Measurements from ENCODE around the gene ZBTB4. TPM values are rescaled to one million over a fixed set of nuclear protein-coding genes. Genes with fewer than 3 reads are reported as not detected.

Gene ZBTB4
- total and polyA plus RNA-seq, 9 of the 15 experiments (the other 6 are each of a cell fraction or from before 2014, with no cell fraction given): 0.92 to 6.9 (median 3.3) TPM

DNA sequence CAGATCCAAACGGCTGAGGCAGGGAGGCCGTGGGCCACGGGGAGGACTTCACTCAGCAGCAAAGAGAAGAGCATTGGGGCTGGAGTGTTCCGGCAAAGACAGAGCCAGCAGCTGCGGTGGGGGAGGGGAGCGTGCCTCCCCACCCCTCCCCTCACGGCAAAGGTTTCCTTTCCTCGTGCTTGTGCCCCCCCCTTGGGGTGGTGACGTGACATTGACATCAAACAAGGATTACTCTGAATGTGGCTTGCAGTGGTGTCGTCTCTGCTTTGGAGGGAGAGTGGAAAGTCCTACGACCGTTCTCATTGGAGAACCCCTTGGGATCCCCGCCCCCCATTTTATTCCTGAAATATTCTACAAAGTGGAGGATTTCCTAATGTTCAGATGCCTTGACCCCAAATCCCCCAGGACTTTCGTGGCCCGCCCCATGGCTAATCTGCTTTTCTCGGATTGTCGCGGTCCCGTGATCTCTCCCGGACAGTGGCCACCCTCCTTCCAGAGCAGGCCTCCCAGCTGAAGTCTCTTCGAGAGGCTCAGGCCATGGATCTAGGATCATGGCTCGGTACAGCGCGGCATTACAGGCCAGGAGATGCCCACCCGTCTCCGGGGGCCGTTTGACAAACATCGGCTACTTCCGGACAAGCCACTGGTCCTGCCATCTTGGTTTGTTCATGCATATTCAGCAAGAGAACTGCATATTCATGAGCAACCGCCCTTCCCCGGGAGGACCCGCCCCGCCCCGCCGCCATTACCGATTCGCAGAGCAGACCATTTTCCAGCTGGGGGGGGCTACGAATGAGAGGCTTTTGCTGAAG, 4.0 kb upstream of the ZBTB4 start (continued):
- TF ChIP-seq, protein P1, sequence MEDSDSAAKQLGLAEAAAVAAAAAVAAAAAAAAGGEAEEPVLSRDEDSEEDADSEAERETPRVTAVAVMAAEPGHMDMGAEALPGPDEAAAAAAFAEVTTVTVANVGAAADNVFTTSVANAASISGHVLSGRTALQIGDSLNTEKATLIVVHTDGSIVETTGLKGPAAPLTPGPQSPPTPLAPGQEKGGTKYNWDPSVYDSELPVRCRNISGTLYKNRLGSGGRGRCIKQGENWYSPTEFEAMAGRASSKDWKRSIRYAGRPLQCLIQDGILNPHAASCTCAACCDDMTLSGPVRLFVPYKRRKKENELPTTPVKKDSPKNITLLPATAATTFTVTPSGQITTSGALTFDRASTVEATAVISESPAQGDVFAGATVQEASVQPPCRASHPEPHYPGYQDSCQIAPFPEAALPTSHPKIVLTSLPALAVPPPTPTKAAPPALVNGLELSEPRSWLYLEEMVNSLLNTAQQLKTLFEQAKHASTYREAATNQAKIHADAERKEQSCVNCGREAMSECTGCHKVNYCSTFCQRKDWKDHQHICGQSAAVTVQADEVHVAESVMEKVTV (CRISPR knock-in tag; IDR thresholded peaks at IDR 0.05): no peak
- TF ChIP-seq SLC30A9 (CRISPR knock-in tag; IDR thresholded peaks at IDR 0.05) (no peak), MBD2 (IDR thresholded peaks at IDR 0.05; ENCODE audit: borderline replicate concordance, low read depth) (no peak), CBX5 (IDR thresholded peaks at IDR 0.05; ENCODE audit: borderline replicate concordance, low read depth) (no peak), EP300 (IDR thresholded peaks at IDR 0.05; ENCODE audit: low read length) (peak; percentile 44; the same call in 1 of the 2 replicates), ZNF133 (CRISPR knock-in tag; IDR thresholded peaks at IDR 0.05) (no peak), FOXP1 (CRISPR knock-in tag; IDR thresholded peaks at IDR 0.05) (no peak), ZNF717 (CRISPR knock-in tag; IDR thresholded peaks at IDR 0.05) (no peak), ZNF407 (IDR thresholded peaks at IDR 0.05; ENCODE audit: low read depth) (no peak), HOXB6 (CRISPR knock-in tag; IDR thresholded peaks at IDR 0.05; ENCODE audit: borderline replicate concordance) (no peak), EGR1 (conservative IDR thresholded peaks at IDR 0.05) (no peak), TAL1 (IDR thresholded peaks at IDR 0.05) (no peak), ZNF644 (tag; IDR thresholded peaks at IDR 0.05; ENCODE audit: low read depth) (no peak), BACH1 (tag; IDR thresholded peaks at IDR 0.05) (no peak), TCF3 (CRISPR knock-in tag; IDR thresholded peaks at IDR 0.05) (no peak; the same call in 1 of the 2 replicates)
- TF ChIP-seq, protein P2, sequence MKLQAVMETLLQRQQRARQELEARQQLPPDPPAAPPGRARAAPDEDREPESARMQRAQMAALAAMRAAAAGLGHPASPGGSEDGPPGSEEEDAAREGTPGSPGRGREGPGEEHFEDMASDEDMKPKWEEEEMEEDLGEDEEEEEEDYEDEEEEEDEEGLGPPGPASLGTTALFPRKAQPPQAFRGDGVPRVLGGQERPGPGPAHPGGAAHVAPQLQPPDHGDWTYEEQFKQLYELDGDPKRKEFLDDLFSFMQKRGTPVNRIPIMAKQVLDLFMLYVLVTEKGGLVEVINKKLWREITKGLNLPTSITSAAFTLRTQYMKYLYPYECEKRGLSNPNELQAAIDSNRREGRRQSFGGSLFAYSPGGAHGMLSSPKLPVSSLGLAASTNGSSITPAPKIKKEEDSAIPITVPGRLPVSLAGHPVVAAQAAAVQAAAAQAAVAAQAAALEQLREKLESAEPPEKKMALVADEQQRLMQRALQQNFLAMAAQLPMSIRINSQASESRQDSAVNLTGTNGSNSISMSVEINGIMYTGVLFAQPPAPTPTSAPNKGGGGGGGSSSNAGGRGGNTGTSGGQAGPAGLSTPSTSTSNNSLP (IDR thresholded peaks at IDR 0.05; ENCODE audit: borderline replicate concordance, low read depth, low read length): no peak
